Body of pancreas (tissue), 4 donors: ENCODE data around the gene COBL. TPM values are rescaled to one million over a fixed set of nuclear protein-coding genes. Genes with fewer than 3 reads are reported as not detected.

Source experiments
- ATAC-seq: fragments of 150-250 bp; one replicate; pipeline ENCODE4 v1.9.1; 2016
- DNase-seq, 4 donors: peaks; one replicate each; pipeline ENCODE4 v3.0.0-alpha.2; 2019
- H3K27ac ChIP-seq, 4 donors: fragments of 200-600 bp; sonication (generic); 1 replicate in 3 of 4; 2 replicates in 1 of 4; pipeline versions ENCODE4 v1.5.1 to v1.6.1; 2016 to 2019; ENCODE audit warnings: mild to moderate bottlenecking in 1 of 4, mixed read lengths in 1 of 4, moderate library complexity in 1 of 4
- H3K27me3 ChIP-seq, 2 donors: fragments of 200-600 bp; sonication (generic); one replicate each; pipeline ENCODE4 v1.6.0; 2016; ENCODE audit warnings: mild to moderate bottlenecking in 1 of 2
- H3K36me3 ChIP-seq, 2 donors: fragments of 200-600 bp; sonication (generic); replicated peaks in 1 of 2; 2 replicates each; pipeline ENCODE4 v1.5.1; 2016; ENCODE audit warnings: low read depth in 2 of 2; ENCODE audit not compliant: insufficient read depth in 1 of 2
- H3K4me1 ChIP-seq: fragments of 200-600 bp; sonication (generic); one replicate; pipeline ENCODE4 v1.6.0; 2016
- H3K4me3 ChIP-seq, 2 donors: fragments of 200-600 bp; sonication (generic); 1 replicate in 1 of 2; 2 replicates in 1 of 2; pipeline ENCODE4 v1.5.1; 2016 to 2019
- H3K9me3 ChIP-seq, 3 donors: fragments of 200-600 bp; sonication (generic); 1 replicate in 2 of 3; 2 replicates in 1 of 3; pipeline ENCODE4 v1.5.1; 2016
- POLR2A ChIP-seq, 3 donors: fragments of 450-650 bp; IDR thresholded peaks; one replicate each; pipeline ENCODE4 v1.6.1; 2016; ENCODE audit warnings: antibody characterized with exemption in 3 of 3, mild to moderate bottlenecking in 2 of 3
- WGBS, 2 donors: methylation state at CpG; one replicate each; pipeline ENCODE4 v1.1.5; 2017; 5-methylcytosine and 5-hydroxymethylcytosine counted together
- intact Hi-C: fragments of 100-400 bp; cut with DNase I; formaldehyde crosslinking; loops from one replicate; pipeline ENCODE4 v1.15.1; 2023
- total RNA-seq, 2 donors: library from RNA; depleted of rRNA; stranded (reverse); fragments of >200 nt; gene quantifications; one replicate each; pipeline ENCODE4 v1.1.0, GENCODE V29; 2016
- TF ChIP-seq, protein P1 (sequence below), 7 experiments: fragments of 450-650 bp in 4 of 7; fragments of 200-600 bp in 3 of 7; sonication (generic) in 3 of 7; IDR thresholded peaks; one replicate each; pipeline ENCODE4 v1.5.1; 2016 to 2019; ENCODE audit warnings: antibody characterized with exemption in 7 of 7

Gene COBL
- total RNA-seq, 2 donors from 2014 or later, result 22.3 to 25.4 TPM

DNA sequence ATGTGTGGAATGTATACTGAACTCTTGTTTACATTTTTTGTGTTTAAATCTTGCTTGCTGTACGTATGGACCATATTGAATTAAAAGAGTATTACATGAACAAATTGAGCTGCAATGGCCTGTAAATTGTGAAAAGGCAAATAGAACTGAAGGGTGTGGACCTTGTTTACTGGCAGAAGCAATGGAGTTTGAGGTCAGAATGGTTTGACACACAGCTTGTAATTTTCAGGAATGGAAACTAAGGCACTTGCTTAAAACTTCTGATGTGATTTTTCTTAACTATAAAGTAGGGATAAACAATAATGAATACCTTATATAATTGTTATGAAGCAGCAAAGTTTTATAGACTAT is 33.9 kb upstream of the COBL start:
- intact Hi-C loops, result no loop called here
- Histone ChIP-seq H3K27ac (no peak overlapping the region), H3K36me3 (no peaks in the 10 kb centered on the region), H3K27me3 (no peaks in the 10 kb centered on the region), H3K9me3 (no peaks in the 10 kb centered on the region), H3K4me1 (peaks cover 6% of the 10 kb centered on the region), H3K4me3 (no peak overlapping the region)
- WGBS, 2 donors, result 35 to 45% methylated on average over 1 of the region's 1 CpG
- TF ChIP-seq, protein P1, sequence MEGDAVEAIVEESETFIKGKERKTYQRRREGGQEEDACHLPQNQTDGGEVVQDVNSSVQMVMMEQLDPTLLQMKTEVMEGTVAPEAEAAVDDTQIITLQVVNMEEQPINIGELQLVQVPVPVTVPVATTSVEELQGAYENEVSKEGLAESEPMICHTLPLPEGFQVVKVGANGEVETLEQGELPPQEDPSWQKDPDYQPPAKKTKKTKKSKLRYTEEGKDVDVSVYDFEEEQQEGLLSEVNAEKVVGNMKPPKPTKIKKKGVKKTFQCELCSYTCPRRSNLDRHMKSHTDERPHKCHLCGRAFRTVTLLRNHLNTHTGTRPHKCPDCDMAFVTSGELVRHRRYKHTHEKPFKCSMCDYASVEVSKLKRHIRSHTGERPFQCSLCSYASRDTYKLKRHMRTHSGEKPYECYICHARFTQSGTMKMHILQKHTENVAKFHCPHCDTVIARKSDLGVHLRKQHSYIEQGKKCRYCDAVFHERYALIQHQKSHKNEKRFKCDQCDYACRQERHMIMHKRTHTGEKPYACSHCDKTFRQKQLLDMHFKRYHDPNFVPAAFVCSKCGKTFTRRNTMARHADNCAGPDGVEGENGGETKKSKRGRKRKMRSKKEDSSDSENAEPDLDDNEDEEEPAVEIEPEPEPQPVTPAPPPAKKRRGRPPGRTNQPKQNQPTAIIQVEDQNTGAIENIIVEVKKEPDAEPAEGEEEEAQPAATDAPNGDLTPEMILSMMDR (IDR thresholded peaks at IDR 0.05), result no peak
- no peak for TF ChIP-seq POLR2A (IDR thresholded peaks at IDR 0.05)
- ATAC-seq (no peak), DNase-seq (no peak)

DNA sequence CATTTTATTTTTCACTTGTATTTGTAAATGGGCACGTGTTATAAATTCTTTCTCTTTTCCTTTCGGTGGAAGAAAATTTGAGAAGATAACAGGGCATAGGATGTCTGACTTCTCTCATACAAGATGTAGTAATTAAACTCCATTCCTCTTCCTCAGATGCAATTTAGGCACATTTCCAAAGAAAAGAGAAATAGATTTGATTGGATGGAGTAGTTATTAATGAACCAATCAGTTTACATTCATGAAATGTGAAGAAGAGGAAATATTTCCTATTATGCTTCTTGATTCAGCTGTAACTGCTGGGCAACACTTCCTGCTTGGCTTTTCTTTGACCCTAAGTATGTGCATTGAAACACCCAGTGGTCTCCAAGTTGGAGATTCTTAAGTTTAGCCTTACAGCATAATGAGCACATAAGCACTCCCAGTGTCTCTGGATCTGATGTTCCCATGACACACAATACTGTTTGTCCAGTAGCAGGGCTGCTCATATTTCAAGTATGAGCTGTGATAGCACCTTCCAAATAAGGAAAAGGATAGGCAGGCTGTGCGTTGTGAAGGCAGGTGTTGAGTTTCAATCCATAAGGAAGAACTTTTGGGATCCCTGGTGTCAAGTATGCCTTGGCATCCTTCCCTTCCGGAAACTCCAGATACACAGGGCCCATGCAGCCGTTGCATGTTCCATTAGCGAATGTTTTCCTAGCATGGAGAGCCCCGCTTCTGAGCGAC is 33.4 kb upstream of the COBL start:
- Histone ChIP-seq H3K9me3 (no peaks in the 10 kb centered on the region), H3K36me3 (no peaks in the 10 kb centered on the region), H3K27ac (peak overlapping the region in 1 of 4 donors; percentile 25), H3K4me3 (no peak overlapping the region), H3K4me1 (peaks cover 10% of the 10 kb centered on the region), H3K27me3 (no peaks in the 10 kb centered on the region)
- DNase-seq, result peak in 3 of 4 donors; percentile 16 to 37 (median 32)
- peak; percentile 55 for ATAC-seq
- 61 to 71% methylated on average over 8 of the region's 8 CpGs for WGBS, 2 donors
- TF ChIP-seq, protein P1 (IDR thresholded peaks at IDR 0.05), result no peak
- no peak for TF ChIP-seq POLR2A (IDR thresholded peaks at IDR 0.05)
- intact Hi-C loops, result no loop called here

DNA sequence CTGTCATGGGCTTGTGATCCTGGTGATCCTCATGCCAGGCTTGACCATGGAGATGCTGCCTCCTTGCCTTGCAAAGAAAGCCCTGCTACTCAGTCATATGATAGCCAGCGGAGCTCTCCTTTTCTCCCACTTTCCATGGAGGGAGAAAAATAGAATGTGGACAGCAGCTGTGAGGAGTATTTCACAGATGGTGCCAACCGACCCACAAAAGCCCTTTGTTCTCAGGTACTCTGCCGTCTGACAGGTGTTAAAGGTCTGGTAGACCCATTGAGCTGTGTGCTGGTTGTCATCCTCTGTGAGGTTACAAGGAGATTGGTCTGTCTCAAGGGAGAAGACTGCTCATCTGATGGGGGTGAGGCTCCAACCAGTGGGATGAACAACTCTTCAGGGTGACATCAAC is 29.5 kb upstream of the COBL start:
- no peak overlapping the region for H3K4me3 ChIP-seq
- TF ChIP-seq, protein P1 (IDR thresholded peaks at IDR 0.05), result no peak
- TF ChIP-seq POLR2A (IDR thresholded peaks at IDR 0.05), result no peak
- no peaks in the 10 kb centered on the region for H3K9me3 ChIP-seq
- H3K4me1 ChIP-seq, result peaks cover 46% of the 10 kb centered on the region
- H3K27ac ChIP-seq, result peak overlapping the region in 3 of 4 donors; percentile 49 to 78 (median 64)
- ATAC-seq, result no peak
- no peaks in the 10 kb centered on the region for H3K36me3 ChIP-seq
- 47 to 53% methylated on average over 2 to 3 of the region's 3 CpGs for WGBS, 2 donors
- no peak for DNase-seq
- no peaks in the 10 kb centered on the region for H3K27me3 ChIP-seq
- intact Hi-C loops, result no loop called here

DNA sequence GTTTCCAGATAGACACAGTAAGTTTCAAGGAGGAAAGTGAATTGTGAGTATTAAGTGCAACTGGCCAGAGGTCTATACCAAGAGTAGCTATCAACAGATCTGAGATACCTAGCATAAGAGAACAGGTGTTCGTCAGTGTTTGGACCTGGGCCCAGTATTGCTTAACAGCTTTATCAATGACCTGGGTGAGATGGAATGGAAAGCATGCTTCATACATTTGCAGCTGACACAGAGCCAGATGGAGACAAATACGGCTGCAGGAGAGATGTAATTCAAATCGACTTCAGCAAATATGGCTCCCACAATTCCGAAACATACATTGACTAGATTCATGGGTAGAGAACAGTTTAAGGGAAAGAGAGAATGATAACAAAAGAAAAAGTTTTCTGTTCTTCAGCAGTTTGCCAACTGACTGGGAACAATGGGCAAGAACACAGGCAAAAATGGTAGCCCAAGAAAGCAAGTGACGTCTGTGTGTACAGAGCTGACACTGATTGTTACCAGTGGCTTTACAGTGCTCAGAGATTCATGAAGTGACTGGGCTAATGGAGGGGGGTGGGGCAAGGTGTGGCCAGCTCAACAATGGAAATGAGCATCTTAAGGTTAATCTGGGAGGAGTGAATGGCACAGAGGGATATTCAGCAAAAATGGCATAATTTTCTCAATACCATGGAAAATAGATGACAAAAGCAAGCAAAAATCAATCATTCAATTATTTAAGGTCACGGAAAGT is 28.0 kb upstream of the COBL start:
- Histone ChIP-seq H3K4me3 (no peak overlapping the region), H3K9me3 (no peaks in the 10 kb centered on the region), H3K36me3 (no peaks in the 10 kb centered on the region), H3K27me3 (no peaks in the 10 kb centered on the region), H3K27ac (peak overlapping the region; percentile 62 to 78 (median 70)), H3K4me1 (peaks cover 61% of the 10 kb centered on the region)
- DNase-seq (peak; percentile 92 to 96 (median 95)), ATAC-seq (peak; percentile 92)
- 19 to 20% methylated on average over 6 of the region's 6 CpGs for WGBS, 2 donors
- TF ChIP-seq POLR2A (IDR thresholded peaks at IDR 0.05), result peak in 1 of 3 donors; percentile 34
- TF ChIP-seq, protein P1 (IDR thresholded peaks at IDR 0.05), result no peak
- intact Hi-C loops, result no loop called here
